ENCODE data around the gene SUSD6. TPM values are rescaled to one million over a fixed set of nuclear protein-coding genes. Genes with fewer than 3 reads are reported as not detected.

Gene SUSD6
- total and polyA plus RNA-seq, 4 donors: 16.0 to 75.1 (median 61.0) TPM

- ATAC-seq (ENCODE audit: insufficient read depth, low FRiP score) (no peak), DNase-seq (no peak)
- Histone ChIP-seq H3K27ac (ENCODE audit: low read depth in 1 of 2, low read length in 1 of 2) (peak overlapping the region; percentile 3 to 18), H3K4me1 (ENCODE audit: control insufficient read depth in 5 of 5, insufficient read depth in 5 of 5, low read length in 5 of 5) (peaks cover 0 to 75% (median 17%) of the 10 kb centered on the region in 5 donors), H3K4me3 (no peak overlapping the region), H3K36me3 (ENCODE audit: control insufficient read depth in 4 of 4, insufficient read depth in 4 of 4, low read length in 4 of 4) (no peaks in the 10 kb centered on the region), H3K9ac (ENCODE audit: insufficient read depth in 1 of 2, low read length in 2 of 2) (no peak overlapping the region), H3K9me3 (ENCODE audit: control insufficient read depth in 4 of 4, insufficient read depth in 3 of 4, low read length in 3 of 4) (no peaks in the 10 kb centered on the region), H3K27me3 (ENCODE audit: control insufficient read depth in 3 of 3, insufficient read depth in 3 of 3, low read length in 2 of 3) (no peaks in the 10 kb centered on the region)
- TF ChIP-seq, protein P1, sequence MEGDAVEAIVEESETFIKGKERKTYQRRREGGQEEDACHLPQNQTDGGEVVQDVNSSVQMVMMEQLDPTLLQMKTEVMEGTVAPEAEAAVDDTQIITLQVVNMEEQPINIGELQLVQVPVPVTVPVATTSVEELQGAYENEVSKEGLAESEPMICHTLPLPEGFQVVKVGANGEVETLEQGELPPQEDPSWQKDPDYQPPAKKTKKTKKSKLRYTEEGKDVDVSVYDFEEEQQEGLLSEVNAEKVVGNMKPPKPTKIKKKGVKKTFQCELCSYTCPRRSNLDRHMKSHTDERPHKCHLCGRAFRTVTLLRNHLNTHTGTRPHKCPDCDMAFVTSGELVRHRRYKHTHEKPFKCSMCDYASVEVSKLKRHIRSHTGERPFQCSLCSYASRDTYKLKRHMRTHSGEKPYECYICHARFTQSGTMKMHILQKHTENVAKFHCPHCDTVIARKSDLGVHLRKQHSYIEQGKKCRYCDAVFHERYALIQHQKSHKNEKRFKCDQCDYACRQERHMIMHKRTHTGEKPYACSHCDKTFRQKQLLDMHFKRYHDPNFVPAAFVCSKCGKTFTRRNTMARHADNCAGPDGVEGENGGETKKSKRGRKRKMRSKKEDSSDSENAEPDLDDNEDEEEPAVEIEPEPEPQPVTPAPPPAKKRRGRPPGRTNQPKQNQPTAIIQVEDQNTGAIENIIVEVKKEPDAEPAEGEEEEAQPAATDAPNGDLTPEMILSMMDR (IDR thresholded peaks at IDR 0.05; ENCODE audit: control extremely low read depth, extremely low read depth): no peak
- 53 to 70% methylated on average over 1 of the region's 1 CpG for WGBS, 2 donors
These were observed 58.7 kb downstream of the SUSD6 start for GRCh38 chr14:69670093-69670492.

DNA sequence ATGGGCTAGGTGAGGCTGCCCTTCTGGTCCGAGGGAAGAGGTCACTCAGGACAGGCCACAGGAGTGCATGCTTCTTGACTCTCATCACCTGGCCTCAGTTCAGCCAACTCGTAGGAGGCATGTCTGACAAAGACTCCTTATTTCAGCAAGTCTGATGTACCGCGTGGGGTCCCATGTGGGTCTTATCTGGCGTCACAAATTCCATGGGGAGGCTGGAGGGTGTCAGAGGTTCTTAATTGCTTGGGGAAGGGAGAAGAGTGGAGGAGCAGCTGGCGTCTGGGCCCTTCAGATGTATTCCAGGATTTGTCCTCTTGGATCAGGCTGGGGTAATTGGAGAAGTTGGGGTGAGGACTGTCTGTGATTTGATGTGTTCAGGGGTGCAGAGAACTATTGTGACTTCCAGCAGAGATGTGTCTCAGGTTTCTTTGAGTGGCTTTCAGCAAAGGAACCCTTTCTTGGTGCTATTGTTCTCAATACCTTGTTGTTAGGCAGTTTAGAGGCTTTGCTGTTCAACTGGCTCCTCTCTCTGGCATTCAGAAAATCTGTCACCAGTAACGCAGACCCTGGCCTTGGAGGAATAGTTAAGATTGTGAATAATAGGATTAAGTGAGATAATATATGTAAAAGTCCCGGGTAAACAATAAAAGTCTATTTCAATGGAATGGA lies 60.1 kb downstream of the SUSD6 start:
- Histone ChIP-seq H3K4me1 (ENCODE audit: control insufficient read depth in 5 of 5, insufficient read depth in 5 of 5, low read length in 5 of 5) (peaks cover 0 to 70% (median 12%) of the 10 kb centered on the region in 5 donors), H3K27ac (ENCODE audit: low read depth in 1 of 2, low read length in 1 of 2) (peak overlapping the region in 1 of 2 donors; percentile 42), H3K36me3 (ENCODE audit: control insufficient read depth in 4 of 4, insufficient read depth in 4 of 4, low read length in 4 of 4) (no peaks in the 10 kb centered on the region), H3K4me3 (no peak overlapping the region), H3K9ac (ENCODE audit: insufficient read depth in 1 of 2, low read length in 2 of 2) (no peak overlapping the region), H3K9me3 (ENCODE audit: control insufficient read depth in 4 of 4, insufficient read depth in 3 of 4, low read length in 3 of 4) (no peaks in the 10 kb centered on the region), H3K27me3 (ENCODE audit: control insufficient read depth in 3 of 3, insufficient read depth in 3 of 3, low read length in 2 of 3) (no peaks in the 10 kb centered on the region)
- 75 to 86% methylated on average over 8 of the region's 8 CpGs for WGBS, 2 donors
- ATAC-seq (ENCODE audit: insufficient read depth, low FRiP score): no peak
- DNase-seq: no peak
- TF ChIP-seq, protein P1 (IDR thresholded peaks at IDR 0.05; ENCODE audit: control extremely low read depth, extremely low read depth): no peak

DNA sequence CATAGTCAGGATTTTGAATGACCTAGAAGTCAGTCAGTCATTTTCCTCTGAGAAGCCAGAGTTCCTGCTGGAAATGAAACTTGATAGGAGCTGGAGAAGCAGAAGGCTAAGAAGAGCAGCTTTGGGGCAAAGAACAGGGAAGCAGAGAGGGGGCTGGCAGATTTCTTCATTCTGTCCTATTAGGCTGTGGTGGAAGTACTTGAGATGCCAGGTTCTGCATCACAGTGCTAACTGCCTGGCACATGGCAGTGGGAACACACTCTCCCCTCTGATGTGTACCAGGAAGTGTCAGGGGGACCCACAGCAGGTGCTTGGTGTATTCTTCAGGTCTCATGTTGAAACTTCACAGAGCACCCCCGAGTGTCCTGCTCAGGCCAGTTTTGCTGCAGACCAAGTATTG lies 61.0 kb downstream of the SUSD6 start:
- Histone ChIP-seq H3K27ac (ENCODE audit: low read depth in 1 of 2, low read length in 1 of 2) (peak overlapping the region; percentile 7 to 77), H3K4me3 (no peak overlapping the region), H3K4me1 (ENCODE audit: control insufficient read depth in 5 of 5, insufficient read depth in 5 of 5, low read length in 5 of 5) (peaks cover 0 to 65% (median 12%) of the 10 kb centered on the region in 5 donors), H3K27me3 (ENCODE audit: control insufficient read depth in 3 of 3, insufficient read depth in 3 of 3, low read length in 2 of 3) (no peaks in the 10 kb centered on the region), H3K9me3 (ENCODE audit: control insufficient read depth in 4 of 4, insufficient read depth in 3 of 4, low read length in 3 of 4) (no peaks in the 10 kb centered on the region), H3K36me3 (ENCODE audit: control insufficient read depth in 4 of 4, insufficient read depth in 4 of 4, low read length in 4 of 4) (no peaks in the 10 kb centered on the region), H3K9ac (ENCODE audit: insufficient read depth in 1 of 2, low read length in 2 of 2) (no peak overlapping the region)
- WGBS, 2 donors: 54 to 82% methylated on average over 1 of the region's 1 CpG
- ATAC-seq (ENCODE audit: insufficient read depth, low FRiP score) (no peak), DNase-seq (no peak)
- TF ChIP-seq, protein P1 (IDR thresholded peaks at IDR 0.05; ENCODE audit: control extremely low read depth, extremely low read depth): no peak

DNA sequence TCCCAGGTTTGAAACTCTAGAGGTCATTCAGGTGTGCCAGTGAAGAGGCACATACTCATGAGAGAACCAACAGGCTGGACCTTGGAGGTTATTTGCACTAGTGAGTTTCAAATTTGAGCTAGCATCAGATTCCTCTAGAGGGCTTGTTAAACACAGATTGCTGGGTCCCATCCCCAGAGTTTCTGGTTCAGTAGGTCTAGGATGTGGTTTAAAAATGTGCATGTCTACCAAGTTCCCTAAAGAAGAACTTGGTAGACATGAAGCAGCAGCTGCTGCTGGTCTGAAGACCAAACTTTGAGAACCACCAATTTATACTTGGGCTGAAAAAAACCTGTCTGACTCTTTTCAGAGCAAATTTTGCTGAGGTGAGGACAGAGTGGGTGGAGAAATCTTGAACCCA lies 61.7 kb downstream of the SUSD6 start:
- no peaks in the 10 kb centered on the region for H3K9me3 ChIP-seq (ENCODE audit: control insufficient read depth in 4 of 4, insufficient read depth in 3 of 4, low read length in 3 of 4)
- H3K27me3 ChIP-seq (ENCODE audit: control insufficient read depth in 3 of 3, insufficient read depth in 3 of 3, low read length in 2 of 3): no peaks in the 10 kb centered on the region
- TF ChIP-seq, protein P1 (IDR thresholded peaks at IDR 0.05; ENCODE audit: control extremely low read depth, extremely low read depth): no peak
- H3K36me3 ChIP-seq (ENCODE audit: control insufficient read depth in 4 of 4, insufficient read depth in 4 of 4, low read length in 4 of 4): no peaks in the 10 kb centered on the region
- peaks cover 0 to 59% (median 12%) of the 10 kb centered on the region in 5 donors for H3K4me1 ChIP-seq (ENCODE audit: control insufficient read depth in 5 of 5, insufficient read depth in 5 of 5, low read length in 5 of 5)
- H3K4me3 ChIP-seq: no peak overlapping the region
- H3K27ac ChIP-seq (ENCODE audit: low read depth in 1 of 2, low read length in 1 of 2): peak overlapping the region in 1 of 2 donors; percentile 77
- DNase-seq (no peak), ATAC-seq (ENCODE audit: insufficient read depth, low FRiP score) (no peak)
- no peak overlapping the region for H3K9ac ChIP-seq (ENCODE audit: insufficient read depth in 1 of 2, low read length in 2 of 2)
